IPS-15b (cell line): Measurements from ENCODE around the gene BANF2.

Experiments used
- H3K27me3 ChIP-seq: one replicate; pipeline ENCODE4 v1.6.1; 2013; ENCODE audit warnings: low read length; ENCODE audit not compliant: control insufficient read depth, insufficient read depth
- H3K36me3 ChIP-seq: one replicate; pipeline ENCODE4 v1.6.1; 2013; ENCODE audit warnings: low read length; ENCODE audit not compliant: control insufficient read depth, insufficient read depth
- H3K4me1 ChIP-seq: one replicate; pipeline ENCODE4 v1.6.1; 2013; ENCODE audit warnings: mild to moderate bottlenecking, low read length; ENCODE audit not compliant: control insufficient read depth, insufficient read depth
- H3K4me3 ChIP-seq: one replicate; pipeline ENCODE4 v1.5.1; 2013; ENCODE audit warnings: low read depth, low read length
- H3K9ac ChIP-seq: one replicate; pipeline ENCODE4 v1.6.1; 2013; ENCODE audit warnings: low read depth, mild to moderate bottlenecking, low read length
- H3K9me3 ChIP-seq: one replicate; pipeline ENCODE4 v1.6.1; 2013; ENCODE audit warnings: mild to moderate bottlenecking, low read length; ENCODE audit not compliant: control insufficient read depth, insufficient read depth

Gene BANF2

GRCh38 chr20:17699931-17700351 is at the start of gene BANF2:
TSS of gene BANF2 (plus strand) at chr20:17699966. CDS start at chr20:17725026, 25,060 bp downstream.
- H3K9ac ChIP-seq: no peak within 1 kb of the TSS

GRCh38 chr20:17650301-17651128 is 49.3 kb upstream of the BANF2 start:
- Histone ChIP-seq H3K36me3 (no peaks in the 10 kb centered on the region), H3K9ac (peak overlapping the region; percentile 19), H3K9me3 (no peaks in the 10 kb centered on the region), H3K4me1 (peaks cover 5% of the 10 kb centered on the region), H3K27me3 (no peaks in the 10 kb centered on the region), H3K4me3 (no peak overlapping the region)

More at GRCh38 chr20:17699931-17700351, at the start of gene BANF2:
- Histone ChIP-seq H3K9me3 (no peaks in the 10 kb centered on the region), H3K27me3 (no peaks in the 10 kb centered on the region), H3K36me3 (no peaks in the 10 kb centered on the region), H3K4me3 (no peak within 1 kb of the TSS), H3K4me1 (no peaks in the 10 kb centered on the region)

DNA sequence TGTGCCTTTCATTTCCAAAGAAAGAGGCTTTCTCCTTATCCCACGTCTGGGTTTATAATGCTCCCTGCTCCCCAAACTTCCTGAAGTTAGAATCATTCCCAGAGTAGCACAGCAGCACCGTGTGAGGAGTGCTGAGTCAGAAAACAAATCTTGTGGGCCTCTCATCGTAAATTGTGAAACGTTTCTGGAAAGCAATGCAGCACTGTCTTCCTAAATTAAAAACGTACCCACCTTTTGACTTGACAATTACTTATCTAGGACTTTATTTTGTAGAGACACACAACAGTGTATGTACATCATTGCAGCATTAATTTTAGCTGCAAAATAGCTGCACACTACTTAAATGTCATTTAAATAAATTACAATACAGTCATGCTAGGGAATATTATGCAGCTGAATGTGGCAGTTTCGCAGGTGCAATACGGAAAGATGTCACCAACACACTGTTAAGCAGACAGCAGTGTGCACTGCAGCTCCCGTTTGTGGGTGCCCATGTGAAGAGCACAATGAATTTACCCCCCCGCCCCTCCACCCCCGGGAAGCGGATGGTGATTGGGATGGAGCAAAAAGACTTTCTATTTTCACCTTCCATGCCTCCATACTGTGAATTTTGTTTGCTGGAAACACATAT is 48.5 kb upstream of the BANF2 start:
- Histone ChIP-seq H3K9me3 (no peaks in the 10 kb centered on the region), H3K9ac (no peak overlapping the region), H3K27me3 (no peaks in the 10 kb centered on the region), H3K36me3 (no peaks in the 10 kb centered on the region), H3K4me1 (peaks cover 12% of the 10 kb centered on the region), H3K4me3 (no peak overlapping the region)

DNA sequence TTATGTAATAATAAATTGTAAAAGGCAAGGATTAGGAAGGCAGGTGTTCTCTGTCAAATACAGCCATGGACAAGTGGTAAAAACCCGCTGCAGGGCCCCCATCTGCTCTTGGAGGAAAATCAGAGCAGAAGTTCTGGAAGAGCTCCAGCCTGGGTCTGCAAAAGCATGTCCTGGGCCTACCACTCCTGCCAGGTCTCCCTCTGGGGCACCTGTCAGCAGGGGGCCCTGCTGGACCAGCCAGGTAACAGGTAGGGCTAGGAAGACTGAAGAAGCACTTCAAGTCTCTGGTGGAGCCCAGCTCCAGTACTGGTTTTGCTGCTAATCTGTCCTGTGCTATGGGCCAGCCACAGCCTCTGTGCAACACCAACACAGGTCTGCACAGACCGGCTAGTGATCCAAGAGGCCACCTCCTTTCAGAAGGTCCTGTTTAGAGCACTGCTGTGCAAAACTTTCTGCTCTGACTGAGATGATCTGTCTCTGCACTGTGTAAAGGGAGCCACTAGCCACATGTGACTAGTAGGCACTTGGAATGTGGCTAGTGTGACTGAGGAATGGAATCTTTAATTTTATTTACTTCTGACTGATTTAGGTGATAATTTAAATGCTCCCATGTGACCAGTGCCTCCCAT is 47.9 kb upstream of the BANF2 start:
- Histone ChIP-seq H3K27me3 (no peaks in the 10 kb centered on the region), H3K4me1 (peaks cover 15% of the 10 kb centered on the region), H3K4me3 (no peak overlapping the region), H3K9ac (no peak overlapping the region), H3K9me3 (no peaks in the 10 kb centered on the region), H3K36me3 (no peaks in the 10 kb centered on the region)

- H3K4me1 ChIP-seq: peaks cover 15% of the 10 kb centered on the region
- H3K27me3 ChIP-seq: no peaks in the 10 kb centered on the region
- no peaks in the 10 kb centered on the region for H3K9me3 ChIP-seq
- H3K4me3 ChIP-seq: no peak overlapping the region
- no peaks in the 10 kb centered on the region for H3K36me3 ChIP-seq
- no peak overlapping the region for H3K9ac ChIP-seq
Measured at GRCh38 chr20:17652411-17652810, 47.4 kb upstream of the BANF2 start.

GRCh38 chr20:17653835-17654648 is 45.7 kb upstream of the BANF2 start:
- Histone ChIP-seq H3K9ac (no peak overlapping the region), H3K36me3 (peaks cover 9% of the 10 kb centered on the region), H3K4me1 (peaks cover 15% of the 10 kb centered on the region), H3K4me3 (no peak overlapping the region), H3K9me3 (no peaks in the 10 kb centered on the region), H3K27me3 (no peaks in the 10 kb centered on the region)

- Histone ChIP-seq H3K36me3 (peaks cover 9% of the 10 kb centered on the region), H3K9me3 (no peaks in the 10 kb centered on the region), H3K4me1 (peaks cover 15% of the 10 kb centered on the region), H3K4me3 (no peak overlapping the region), H3K27me3 (no peaks in the 10 kb centered on the region), H3K9ac (no peak overlapping the region)
Measured at GRCh38 chr20:17654649-17655285, 45.0 kb upstream of the BANF2 start.

DNA sequence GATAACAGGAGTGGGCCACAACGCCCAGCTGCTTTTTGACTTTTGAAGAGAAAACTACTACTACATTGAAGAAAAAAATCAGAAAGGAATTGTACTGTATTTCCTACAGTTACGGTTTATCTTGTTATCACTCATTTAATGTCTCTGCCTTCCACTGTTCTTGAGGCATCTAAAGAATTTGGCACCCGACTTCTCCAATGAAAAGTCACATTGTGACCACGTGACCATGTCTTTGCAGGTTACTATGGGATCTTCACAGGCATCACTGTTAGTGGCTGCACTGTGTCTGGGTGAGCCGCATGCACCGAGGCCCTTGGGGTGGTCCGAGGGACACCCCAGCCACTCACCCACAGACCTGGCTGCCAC is 44.5 kb upstream of the BANF2 start:
- H3K4me3 ChIP-seq: no peak overlapping the region
- H3K9ac ChIP-seq: no peak overlapping the region
- H3K4me1 ChIP-seq: peaks cover 15% of the 10 kb centered on the region
- no peaks in the 10 kb centered on the region for H3K9me3 ChIP-seq
- H3K36me3 ChIP-seq: peaks cover 9% of the 10 kb centered on the region
- H3K27me3 ChIP-seq: no peaks in the 10 kb centered on the region

DNA sequence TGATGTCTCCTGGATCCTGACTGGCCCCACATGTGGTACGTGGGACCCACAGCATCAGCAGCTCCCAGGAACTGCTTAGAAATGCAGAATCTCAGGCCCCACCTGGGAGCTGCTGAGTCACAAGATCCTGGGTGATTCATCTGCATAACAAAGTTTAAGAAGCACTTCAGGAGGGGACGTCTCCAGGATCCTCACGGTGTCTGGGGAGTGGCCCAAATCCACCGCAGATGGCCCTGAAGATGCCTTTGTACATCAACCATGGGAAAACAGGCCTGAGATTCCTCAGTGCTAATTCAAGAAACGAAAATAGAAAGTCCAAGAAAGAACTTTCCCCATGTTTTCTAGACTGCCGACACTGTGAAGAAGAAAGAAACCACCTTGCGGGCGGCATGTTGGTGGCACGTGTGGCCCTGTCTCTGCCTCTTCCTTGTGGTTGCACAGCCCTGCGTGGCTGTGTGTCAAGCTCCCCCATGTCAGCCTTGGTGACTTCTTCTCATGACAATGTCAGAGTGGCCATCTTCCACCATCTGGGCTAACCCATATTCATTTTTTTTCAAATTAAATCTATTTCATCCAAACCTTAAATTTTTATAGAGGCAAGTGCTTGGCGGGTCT is 43.8 kb upstream of the BANF2 start:
- H3K9ac ChIP-seq: no peak overlapping the region
- H3K4me1 ChIP-seq: peaks cover 15% of the 10 kb centered on the region
- H3K27me3 ChIP-seq: no peaks in the 10 kb centered on the region
- H3K4me3 ChIP-seq: no peak overlapping the region
- H3K9me3 ChIP-seq: no peaks in the 10 kb centered on the region
- H3K36me3 ChIP-seq: peaks cover 9% of the 10 kb centered on the region

DNA sequence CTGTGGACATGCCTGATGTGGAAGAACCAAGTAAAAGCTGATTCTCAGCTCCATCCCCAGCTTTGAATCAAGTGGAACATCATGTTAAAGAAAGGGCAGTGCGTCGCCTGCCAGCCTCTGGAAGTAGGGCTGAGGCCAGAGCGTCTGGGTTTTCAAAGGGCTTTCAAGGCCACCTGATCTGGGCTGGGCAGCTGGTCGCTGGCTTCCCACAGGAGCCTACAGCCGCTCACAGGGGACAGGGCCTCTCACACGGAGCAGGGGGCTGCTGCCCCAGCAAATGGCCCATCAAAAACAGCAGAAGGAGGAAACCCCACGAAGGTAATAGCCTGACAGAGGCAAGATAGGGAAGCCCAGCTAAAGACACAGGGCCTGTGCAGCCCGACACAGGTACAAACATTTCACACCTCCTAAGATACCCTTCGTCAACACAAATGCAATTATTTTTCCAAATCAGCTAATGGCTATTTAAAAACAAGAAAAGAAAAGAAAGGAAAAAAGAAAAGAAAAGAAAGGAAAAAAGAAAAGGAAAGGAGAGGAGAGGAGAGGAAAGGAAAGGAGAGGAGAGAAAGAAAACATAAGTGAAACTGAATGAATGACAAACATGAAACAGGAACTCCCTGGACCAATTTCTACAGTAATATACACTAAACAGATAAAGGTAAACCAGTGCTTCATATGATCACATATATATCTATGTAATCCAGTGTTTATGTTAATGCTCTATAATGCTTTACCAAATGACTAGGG is 42.5 kb upstream of the BANF2 start:
- no peaks in the 10 kb centered on the region for H3K9me3 ChIP-seq
- H3K27me3 ChIP-seq: no peaks in the 10 kb centered on the region
- H3K4me1 ChIP-seq: peaks cover 15% of the 10 kb centered on the region
- H3K36me3 ChIP-seq: peaks cover 9% of the 10 kb centered on the region
- no peak overlapping the region for H3K9ac ChIP-seq
- H3K4me3 ChIP-seq: no peak overlapping the region
